Bronchial epithelial cell (primary cell): ENCODE measurements around the gene CAPZB. TPM values are rescaled to one million over a fixed set of nuclear protein-coding genes. Genes with fewer than 3 reads are reported as not detected.
A peak's percentile ranks its signal among the peaks of the same experiment; 100 is the strongest.

Source experiments
- DNase-seq: peaks from one replicate; pipeline ENCODE4 v3.0.0-alpha.2; 2010; ENCODE audit warnings: low read depth
- FAIRE-seq: peaks from 2 replicates; lab custom pipeline; 2011; peaks lifted over from hg19 to GRCh38; lab: Jason Lieb, UNC
- H3K27me3 ChIP-seq: 2 replicates; pipeline ENCODE4 v1.5.1; 2011; ENCODE audit warnings: low read length; ENCODE audit not compliant: control insufficient read depth, insufficient read depth
- H3K36me3 ChIP-seq: 2 replicates; pipeline ENCODE4 v1.5.1; 2011; ENCODE audit warnings: low read length; ENCODE audit not compliant: control insufficient read depth, insufficient read depth
- H3K4me3 ChIP-seq: 2 replicates; pipeline ENCODE4 v1.5.1; 2011; ENCODE audit warnings: mild to moderate bottlenecking, low read depth, low read length, control low read depth
- total RNA-seq: library from RNA; depleted of rRNA; stranded (reverse); fragments of >200 nt; gene quantifications from 2 replicates; pipeline ENCODE4 v1.2.1, GENCODE V29; 2014
- TF ChIP-seq, protein P1 (sequence below): IDR thresholded peaks from 2 replicates; pipeline ENCODE4 v1.5.1; 2011; ENCODE audit warnings: mild to moderate bottlenecking, moderate library complexity, low read length, control low read depth, inconsistent platforms; ENCODE audit not compliant: insufficient read depth, severe bottlenecking

The CAPZB gene
- total RNA-seq, 1 donor from 2014 or later = 73.5 TPM

- Histone ChIP-seq H3K36me3 (peaks cover 17% of the 10 kb centered on the region), H3K27me3 (no peaks in the 10 kb centered on the region), H3K4me3 (no peak overlapping the region)
- TF ChIP-seq, protein P1, sequence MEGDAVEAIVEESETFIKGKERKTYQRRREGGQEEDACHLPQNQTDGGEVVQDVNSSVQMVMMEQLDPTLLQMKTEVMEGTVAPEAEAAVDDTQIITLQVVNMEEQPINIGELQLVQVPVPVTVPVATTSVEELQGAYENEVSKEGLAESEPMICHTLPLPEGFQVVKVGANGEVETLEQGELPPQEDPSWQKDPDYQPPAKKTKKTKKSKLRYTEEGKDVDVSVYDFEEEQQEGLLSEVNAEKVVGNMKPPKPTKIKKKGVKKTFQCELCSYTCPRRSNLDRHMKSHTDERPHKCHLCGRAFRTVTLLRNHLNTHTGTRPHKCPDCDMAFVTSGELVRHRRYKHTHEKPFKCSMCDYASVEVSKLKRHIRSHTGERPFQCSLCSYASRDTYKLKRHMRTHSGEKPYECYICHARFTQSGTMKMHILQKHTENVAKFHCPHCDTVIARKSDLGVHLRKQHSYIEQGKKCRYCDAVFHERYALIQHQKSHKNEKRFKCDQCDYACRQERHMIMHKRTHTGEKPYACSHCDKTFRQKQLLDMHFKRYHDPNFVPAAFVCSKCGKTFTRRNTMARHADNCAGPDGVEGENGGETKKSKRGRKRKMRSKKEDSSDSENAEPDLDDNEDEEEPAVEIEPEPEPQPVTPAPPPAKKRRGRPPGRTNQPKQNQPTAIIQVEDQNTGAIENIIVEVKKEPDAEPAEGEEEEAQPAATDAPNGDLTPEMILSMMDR = no peak
- DNase-seq (no peak), FAIRE-seq (no peak)
These were observed 137.7 kb downstream of the CAPZB start for GRCh38 chr1:19347533-19348172.

DNA sequence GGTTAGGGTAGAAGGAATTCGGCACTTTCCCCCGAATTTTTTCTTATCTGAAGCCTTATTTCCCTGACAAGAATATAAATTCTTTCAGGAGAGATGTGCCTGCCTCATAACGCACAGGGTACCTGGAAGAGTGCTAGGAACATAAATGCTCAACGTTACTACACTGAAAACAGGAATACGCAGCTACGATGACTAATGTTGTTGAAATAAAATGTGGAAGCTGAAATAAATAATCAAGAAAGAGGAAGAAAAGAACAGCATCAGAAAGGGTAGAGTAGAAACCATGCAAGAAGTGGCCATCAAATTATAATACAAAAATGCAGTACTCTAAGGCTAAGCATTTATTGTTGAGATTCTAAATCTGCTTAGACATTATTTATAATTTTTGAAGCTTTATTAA lies 139.3 kb downstream of the CAPZB start:
- Histone ChIP-seq H3K36me3 (peaks cover 20% of the 10 kb centered on the region), H3K4me3 (no peak overlapping the region), H3K27me3 (no peaks in the 10 kb centered on the region)
- DNase-seq (no peak), FAIRE-seq (no peak)
- TF ChIP-seq, protein P1 = no peak

DNA sequence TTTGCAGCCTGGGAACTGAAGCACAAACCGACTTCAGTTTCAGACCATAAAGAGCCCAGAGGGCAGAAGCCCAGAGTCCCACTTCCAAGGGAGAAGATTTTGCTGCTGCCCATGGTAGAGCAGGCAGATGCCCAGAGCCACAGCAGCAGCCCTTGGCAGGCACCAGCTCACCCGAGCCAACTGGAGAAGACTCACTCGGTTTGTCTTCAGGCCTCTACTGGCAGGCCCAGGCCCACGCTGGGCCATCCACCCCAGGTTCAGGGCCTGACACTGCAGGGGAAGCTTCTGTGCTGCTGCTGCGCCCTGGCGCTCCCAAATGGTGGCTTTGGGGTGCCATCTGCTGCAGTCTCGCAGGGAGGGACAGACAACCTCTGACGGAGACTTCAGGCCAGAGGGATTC lies 139.9 kb downstream of the CAPZB start:
- DNase-seq = no peak
- TF ChIP-seq, protein P1 = no peak
- peaks cover 23% of the 10 kb centered on the region for H3K36me3 ChIP-seq
- peak; percentile 64 for FAIRE-seq
- H3K27me3 ChIP-seq = no peaks in the 10 kb centered on the region
- H3K4me3 ChIP-seq = no peak overlapping the region

GRCh38 chr1:19344831-19345230 lies 140.5 kb downstream of the CAPZB start:
- Histone ChIP-seq H3K4me3 (no peak overlapping the region), H3K36me3 (peaks cover 23% of the 10 kb centered on the region), H3K27me3 (no peaks in the 10 kb centered on the region)
- DNase-seq = no peak
- TF ChIP-seq, protein P1 = no peak
- FAIRE-seq = no peak

DNA sequence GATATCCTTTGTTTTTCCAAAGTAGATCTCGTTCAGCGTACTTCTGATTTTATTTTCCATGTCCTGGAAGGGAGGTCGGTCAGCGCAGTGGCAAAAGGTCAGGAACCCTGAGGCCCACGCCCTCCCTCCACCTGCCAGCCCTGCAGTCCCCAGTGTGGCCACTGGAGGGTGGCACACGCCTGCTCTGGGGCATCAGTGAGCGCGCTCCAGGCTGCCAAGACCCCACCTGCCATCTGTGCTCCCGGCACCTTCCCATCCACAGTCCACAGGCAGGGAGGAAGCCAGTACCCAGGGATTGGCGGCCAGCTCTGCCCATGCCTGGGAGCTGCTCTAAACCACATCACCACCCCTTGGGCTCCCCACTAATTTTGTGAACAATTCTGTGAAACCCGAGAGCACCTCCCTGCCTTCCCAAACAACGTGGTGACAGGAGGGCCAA lies 140.9 kb downstream of the CAPZB start:
- no peak for DNase-seq
- TF ChIP-seq, protein P1 = peak; percentile 97
- Histone ChIP-seq H3K27me3 (no peaks in the 10 kb centered on the region), H3K4me3 (no peak overlapping the region), H3K36me3 (peaks cover 26% of the 10 kb centered on the region)
- FAIRE-seq = no peak
